Occipital lobe (tissue), 2 donors: ENCODE results near the gene DENND11. TPM values are rescaled to one million over a fixed set of nuclear protein-coding genes. Genes with fewer than 3 reads are reported as not detected.

Experiments used
- DNase-seq: peaks from one replicate; lab custom pipeline; 2025; lab: John Stamatoyannopoulos, UW
- total RNA-seq: library from RNA; depleted of rRNA; stranded (reverse); fragments of >200 nt; gene quantifications from one replicate; pipeline ENCODE4 v1.2.3, GENCODE V29; 2014

DENND11 gene, protein sequence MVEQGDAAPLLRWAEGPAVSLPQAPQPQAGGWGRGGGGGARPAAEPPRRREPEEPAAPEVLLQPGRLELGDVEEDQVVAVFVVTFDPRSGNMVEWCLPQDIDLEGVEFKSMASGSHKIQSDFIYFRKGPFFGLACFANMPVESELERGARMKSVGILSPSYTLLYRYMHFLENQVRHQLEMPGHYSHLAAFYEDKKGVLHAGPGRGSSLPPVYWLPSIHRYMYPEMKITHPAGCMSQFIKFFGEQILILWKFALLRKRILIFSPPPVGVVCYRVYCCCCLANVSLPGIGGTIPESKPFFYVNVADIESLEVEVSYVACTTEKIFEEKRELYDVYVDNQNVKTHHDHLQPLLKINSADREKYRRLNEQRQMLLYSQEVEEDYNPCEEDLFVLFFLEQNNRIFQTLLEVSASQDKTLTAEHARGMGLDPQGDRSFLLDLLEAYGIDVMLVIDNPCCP
- 47.7 TPM for total RNA-seq

- peak; percentile 36 for DNase-seq
Observed at GRCh38 chr7:141702047-141702567, at the start of gene DENND11. DENND11 (minus strand) TSS chr7:141702166; CDS start chr7:141702153, 13 bp downstream.

DNA sequence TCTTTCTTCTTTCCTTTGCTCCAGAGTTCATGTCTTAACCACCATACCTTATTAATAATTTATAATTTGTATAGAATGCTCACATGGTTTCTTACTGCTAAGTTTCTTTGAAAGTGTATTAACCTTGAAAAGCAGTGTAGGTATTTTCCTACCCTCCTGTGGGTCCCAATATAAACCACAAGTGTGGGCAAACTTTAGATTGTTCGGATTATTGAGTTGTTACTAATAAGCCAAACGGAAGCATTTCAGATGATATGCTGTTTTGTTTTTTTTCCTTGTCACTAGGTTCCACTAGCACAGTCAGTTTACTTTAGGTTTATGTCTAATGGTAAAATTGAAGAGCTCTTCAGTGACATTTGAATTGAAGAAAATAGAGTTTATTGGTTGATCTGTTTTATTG is 46.4 kb upstream of the DENND11 start:
- no peak for DNase-seq

GRCh38 chr7:141744131-141744530 is 42.2 kb upstream of the DENND11 start:
- no peak for DNase-seq

DNA sequence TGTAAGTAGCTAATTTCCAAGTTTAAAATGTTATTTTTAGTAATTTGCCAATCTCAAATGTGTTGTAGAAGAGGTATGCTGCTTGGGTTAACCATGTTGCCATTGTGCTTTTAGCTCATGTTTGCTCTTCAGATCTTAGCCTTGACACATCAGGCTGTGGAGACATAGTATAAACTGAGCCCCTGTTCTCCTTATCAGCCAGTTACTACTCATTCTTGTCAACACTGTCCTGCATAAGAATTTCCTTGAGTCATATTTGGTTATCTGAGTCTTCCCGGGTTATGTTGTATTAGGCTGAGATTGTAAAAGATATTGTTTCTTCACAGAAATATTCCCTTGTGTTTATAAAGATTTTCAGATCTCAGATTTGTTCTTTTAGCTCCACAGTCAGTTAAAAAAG is 40.3 kb upstream of the DENND11 start:
- DNase-seq, result no peak

DNA sequence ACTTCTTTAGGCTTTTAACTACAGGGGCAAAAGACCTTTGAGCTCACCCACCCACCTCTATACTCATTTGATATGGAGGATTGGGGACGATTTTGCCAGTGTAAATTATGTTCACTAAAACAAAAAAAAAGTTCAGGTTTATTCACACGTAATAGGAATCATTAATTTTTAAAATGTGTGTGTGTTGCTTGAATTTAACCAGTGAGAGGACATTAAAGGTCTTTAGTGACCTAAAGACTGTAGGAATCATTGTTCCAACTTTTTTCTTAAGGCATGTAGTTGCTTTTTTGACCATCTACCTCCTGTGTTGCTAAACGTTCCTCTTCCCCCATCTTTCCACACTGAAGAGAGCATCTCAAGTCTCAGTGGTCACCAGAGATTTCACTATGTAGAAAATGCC is 37.3 kb upstream of the DENND11 start:
- no peak for DNase-seq

DNA sequence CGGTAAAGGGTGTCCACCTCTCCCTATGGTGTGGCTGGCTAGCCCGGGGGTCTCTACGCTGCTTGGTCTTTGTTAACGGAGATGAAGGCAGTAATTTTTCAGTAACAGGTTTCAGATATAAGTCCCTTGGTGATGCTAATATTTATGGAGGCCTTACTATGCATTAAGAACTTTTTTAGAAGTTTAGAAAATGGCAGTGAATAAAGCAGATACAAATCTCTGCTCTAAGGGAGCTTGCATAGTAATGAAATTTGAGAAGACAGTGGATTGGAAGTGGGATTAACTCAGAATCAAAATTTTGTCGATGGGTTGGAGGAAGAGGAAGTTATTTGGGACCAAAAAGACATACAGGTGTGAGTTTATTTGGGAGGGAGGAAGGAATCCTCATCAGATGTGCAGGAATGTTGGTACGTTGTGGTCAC is 36.6 kb upstream of the DENND11 start:
- no peak for DNase-seq

- peak; percentile 87 for DNase-seq
Observed at GRCh38 chr7:141737836-141738591, 36.0 kb upstream of the DENND11 start, which contains the start of gene SSBP1. SSBP1 (plus strand) TSS chr7:141738358; CDS start chr7:141739167, 809 bp downstream.

DNA sequence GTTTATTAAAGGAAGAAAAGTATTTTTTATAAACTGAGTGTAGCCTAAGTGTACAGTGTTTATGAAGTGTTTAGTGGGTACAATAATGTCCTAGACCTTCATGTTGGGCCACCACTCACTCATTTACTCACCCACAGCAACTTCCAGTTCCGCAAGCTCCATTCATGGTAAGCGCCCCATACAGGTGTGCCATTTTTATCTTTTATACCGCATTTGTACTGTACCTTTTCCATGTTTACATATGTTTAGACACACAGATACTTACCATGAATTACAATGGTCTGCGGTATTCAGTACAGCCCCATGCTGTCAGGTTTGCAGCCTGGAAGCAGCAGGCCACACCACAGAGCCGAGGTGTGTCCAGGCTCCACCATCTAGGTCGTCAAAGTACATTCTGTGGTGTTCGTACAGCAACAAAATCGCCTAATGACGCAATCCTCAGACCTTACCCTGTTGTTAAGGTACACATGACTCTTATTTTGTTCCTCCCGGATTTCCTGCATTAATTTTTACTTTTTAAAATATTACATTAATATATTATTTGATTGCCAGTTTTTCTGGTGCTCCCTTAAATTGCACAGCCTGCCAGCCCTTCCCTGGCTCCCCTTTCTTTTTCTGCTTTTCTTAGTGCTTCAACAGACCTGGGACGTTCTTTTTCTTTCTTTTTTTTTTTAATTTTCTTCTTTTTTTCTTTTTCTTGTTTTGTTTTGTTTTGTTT is 35.3 kb upstream of the DENND11 start:
- DNase-seq, result no peak

DNA sequence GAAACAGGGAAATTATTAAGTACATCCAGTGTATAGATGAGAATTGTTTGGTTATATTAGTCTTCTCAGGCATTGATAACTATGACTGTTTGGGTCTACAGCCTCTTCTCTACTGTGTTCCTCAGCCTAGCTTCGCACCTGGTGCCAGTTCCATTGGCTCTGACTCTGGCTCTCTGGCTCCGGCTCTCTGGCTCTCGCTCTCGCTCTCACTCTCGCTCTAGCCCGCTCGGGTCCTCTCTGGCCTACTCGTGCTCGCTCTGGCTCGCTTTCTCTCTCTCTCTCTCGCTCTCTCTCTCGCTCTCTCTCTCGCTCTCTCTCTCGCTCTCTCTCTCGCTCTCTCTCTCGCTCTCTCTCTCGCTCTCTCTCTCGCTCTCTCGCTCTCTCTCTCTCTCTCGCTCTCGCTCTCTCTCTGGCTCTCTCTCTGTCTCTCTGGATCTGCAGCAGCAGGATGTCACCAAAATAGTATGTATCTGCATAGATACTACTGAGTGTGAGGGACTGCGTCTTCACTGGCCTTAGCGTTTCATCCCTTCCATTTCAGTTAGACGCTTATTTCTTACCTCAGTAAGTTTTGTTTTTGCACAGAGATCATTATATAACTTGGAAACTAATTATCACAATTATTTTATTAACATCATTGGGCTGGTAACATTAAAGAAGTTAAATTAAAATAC is 29.6 kb upstream of the DENND11 start:
- no peak for DNase-seq

DNA sequence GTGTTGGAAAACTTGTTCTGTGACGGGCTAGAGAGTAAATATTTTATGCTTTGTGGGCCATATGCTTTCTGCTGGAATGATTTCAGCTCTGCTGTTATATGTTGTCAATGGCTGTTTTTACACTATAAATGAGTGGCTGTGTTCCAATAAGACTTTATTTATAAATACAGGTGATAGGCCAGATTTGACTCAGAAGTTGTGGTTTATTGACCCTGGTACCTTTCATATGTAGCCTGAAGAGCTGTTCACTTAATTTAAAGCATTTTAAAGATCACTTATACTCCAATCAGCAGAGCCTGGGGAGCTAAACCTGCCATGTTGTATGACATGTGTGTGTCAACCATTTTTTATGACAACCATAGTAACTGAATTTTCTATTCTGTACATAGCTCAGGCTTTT is 27.1 kb upstream of the DENND11 start:
- DNase-seq, result no peak

DNA sequence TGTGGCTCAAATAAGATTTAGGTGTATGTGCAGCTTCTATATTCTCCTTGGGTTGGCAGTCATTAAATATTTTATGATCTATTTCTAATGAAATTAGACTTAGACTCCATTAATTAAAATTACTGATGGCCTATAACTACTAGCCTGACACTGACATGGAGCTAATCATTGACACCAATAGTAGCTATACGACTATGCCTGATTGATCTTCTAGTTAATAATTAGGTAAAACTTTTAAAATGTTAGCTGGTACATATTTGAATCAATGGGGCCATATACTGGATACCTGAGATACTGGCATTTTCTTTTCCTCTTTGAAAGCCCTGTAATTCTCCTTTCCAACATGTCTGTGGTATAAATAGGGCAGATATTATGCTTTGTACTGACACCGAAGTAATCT is 20.6 kb upstream of the DENND11 start:
- DNase-seq, result no peak

DNA sequence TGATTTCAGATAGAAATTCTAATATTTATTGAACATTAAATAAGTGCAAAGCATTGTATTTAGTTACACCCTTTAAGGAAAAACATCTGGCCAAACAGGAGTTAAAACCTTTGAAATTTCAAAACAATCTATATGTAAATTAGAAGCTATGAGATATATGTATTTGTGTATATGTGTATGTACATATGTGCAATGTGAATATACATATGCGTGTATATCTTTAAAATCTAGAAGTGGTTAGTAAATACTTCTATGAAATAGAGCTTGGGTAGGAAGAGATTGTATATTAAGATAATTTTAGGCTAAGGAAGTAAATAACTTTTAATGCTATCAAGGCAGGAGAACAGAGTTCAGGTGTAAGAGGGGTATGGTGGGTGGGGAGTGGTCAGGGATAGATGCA is 15.5 kb upstream of the DENND11 start:
- no peak for DNase-seq

- no peak for DNase-seq
Observed at GRCh38 chr7:141715794-141716689, 14.1 kb upstream of the DENND11 start.

GRCh38 chr7:141715018-141715417 is 13.1 kb upstream of the DENND11 start:
- no peak for DNase-seq

GRCh38 chr7:141714571-141714970 is 12.6 kb upstream of the DENND11 start:
- no peak for DNase-seq

GRCh38 chr7:141713890-141714289 is 11.9 kb upstream of the DENND11 start:
- no peak for DNase-seq

- no peak for DNase-seq
Observed at GRCh38 chr7:141712603-141713255, 10.8 kb upstream of the DENND11 start.

- DNase-seq, result no peak
Observed at GRCh38 chr7:141710301-141710700, 8.3 kb upstream of the DENND11 start.

GRCh38 chr7:141709749-141710148 is 7.8 kb upstream of the DENND11 start:
- DNase-seq, result no peak
